NB4 (cell line): ENCODE data around the gene AMFR.

Experiments used
- DNase-seq: peaks from one replicate; pipeline ENCODE4 v3.0.0; 2010; ENCODE audit warnings: low read depth
- H3K4me3 ChIP-seq: one replicate; pipeline ENCODE4 v1.5.1; 2011; ENCODE audit warnings: mild to moderate bottlenecking, low read depth, low read length, moderate library complexity
- MYC ChIP-seq: IDR thresholded peaks from 2 replicates; pipeline ENCODE4 v1.6.1; 2011; ENCODE audit warnings: low read depth, low read length
- POLR2A ChIP-seq: IDR thresholded peaks from 2 replicates; pipeline ENCODE4 v1.6.1; 2011; ENCODE audit warnings: mild to moderate bottlenecking; ENCODE audit not compliant: insufficient read length; ENCODE audit errors: extremely low read depth
- TF ChIP-seq, protein P1 (sequence below): IDR thresholded peaks from 2 replicates; pipeline ENCODE4 v1.6.1; 2011; ENCODE audit warnings: low read depth, low read length
- TF ChIP-seq, protein P2 (sequence below): IDR thresholded peaks from one replicate; pipeline ENCODE4 v1.5.1; 2012; ENCODE audit warnings: low read depth, low read length

The AMFR gene

DNA sequence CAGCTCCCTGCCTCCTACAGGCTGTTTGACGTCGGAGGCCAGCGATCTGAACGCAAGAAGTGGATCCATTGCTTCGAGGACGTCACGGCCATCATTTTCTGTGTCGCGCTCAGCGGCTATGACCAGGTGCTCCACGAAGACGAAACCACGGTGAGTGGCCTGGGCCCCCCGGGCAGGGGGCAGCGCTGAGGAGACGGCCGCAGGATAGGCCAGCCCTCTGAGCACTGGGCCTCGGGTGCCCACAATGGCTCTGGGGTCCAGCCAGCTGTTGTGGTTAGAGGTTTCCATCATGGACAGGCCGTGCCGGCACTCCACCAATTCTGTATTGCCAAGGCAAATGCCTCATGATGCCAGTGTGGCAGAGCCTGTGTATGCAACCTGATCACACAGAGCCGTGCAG, 88.6 kb downstream of the AMFR start:
- TF ChIP-seq POLR2A: no peak
- TF ChIP-seq, protein P1, sequence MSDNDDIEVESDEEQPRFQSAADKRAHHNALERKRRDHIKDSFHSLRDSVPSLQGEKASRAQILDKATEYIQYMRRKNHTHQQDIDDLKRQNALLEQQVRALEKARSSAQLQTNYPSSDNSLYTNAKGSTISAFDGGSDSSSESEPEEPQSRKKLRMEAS: no peak
- TF ChIP-seq MYC: no peak
- TF ChIP-seq, protein P2, sequence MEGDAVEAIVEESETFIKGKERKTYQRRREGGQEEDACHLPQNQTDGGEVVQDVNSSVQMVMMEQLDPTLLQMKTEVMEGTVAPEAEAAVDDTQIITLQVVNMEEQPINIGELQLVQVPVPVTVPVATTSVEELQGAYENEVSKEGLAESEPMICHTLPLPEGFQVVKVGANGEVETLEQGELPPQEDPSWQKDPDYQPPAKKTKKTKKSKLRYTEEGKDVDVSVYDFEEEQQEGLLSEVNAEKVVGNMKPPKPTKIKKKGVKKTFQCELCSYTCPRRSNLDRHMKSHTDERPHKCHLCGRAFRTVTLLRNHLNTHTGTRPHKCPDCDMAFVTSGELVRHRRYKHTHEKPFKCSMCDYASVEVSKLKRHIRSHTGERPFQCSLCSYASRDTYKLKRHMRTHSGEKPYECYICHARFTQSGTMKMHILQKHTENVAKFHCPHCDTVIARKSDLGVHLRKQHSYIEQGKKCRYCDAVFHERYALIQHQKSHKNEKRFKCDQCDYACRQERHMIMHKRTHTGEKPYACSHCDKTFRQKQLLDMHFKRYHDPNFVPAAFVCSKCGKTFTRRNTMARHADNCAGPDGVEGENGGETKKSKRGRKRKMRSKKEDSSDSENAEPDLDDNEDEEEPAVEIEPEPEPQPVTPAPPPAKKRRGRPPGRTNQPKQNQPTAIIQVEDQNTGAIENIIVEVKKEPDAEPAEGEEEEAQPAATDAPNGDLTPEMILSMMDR: no peak
- no peak overlapping the region for H3K4me3 ChIP-seq
- no peak for DNase-seq

DNA sequence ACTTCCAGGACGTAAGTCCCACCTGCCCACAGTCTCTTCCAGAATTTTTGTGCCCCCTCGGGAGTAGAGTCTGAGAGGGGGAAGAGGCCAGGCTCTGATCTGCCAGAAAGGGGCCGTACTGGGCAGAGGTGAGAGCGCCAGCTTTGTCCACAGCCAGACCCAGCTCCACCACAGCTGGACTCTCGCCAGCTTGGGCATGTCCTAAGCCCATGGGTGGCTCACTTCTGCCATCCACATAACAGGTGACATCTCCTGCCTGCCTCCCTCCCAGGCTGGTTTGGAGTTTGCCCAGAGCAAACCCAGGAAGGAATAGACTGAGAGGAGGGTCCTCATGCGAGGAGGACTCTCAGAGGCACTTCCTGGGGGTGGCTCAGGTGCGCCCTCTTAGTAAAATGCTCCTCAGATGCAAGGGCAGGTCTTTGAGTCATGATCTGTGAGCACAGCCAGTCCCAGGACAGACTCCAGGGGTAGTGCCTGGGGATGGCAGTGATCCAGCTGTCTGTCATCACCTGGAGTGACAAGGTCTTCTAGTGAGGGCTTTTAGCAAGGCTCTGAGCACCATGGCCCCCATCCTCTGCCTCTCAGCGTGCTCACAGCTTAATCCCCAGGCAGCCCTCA, 89.2 kb downstream of the AMFR start:
- TF ChIP-seq MYC (no peak), POLR2A (no peak)
- TF ChIP-seq, protein P2: no peak
- TF ChIP-seq, protein P1: no peak
- DNase-seq: no peak
- no peak overlapping the region for H3K4me3 ChIP-seq

DNA sequence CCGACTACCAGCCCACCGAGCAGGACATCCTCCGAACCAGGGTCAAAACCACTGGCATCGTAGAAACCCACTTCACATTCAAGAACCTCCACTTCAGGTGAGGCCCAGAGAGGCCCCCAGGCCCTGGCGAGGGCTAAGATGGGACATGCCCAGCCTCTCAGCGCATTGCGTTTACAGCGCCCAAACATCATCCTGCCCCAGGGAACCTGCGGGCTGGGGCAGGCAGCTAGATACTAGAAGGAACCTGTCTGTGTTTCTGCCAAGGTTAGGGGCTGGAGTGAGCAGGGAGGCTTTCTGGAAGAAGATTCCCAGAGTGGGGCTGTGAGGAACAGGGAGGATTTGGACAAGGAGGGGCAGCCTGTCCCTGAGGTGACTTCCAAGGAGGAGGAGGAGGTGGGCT, 90.6 kb downstream of the AMFR start:
- H3K4me3 ChIP-seq: no peak overlapping the region
- no peak for DNase-seq
- TF ChIP-seq, protein P2: no peak
- TF ChIP-seq, protein P1: no peak

DNA sequence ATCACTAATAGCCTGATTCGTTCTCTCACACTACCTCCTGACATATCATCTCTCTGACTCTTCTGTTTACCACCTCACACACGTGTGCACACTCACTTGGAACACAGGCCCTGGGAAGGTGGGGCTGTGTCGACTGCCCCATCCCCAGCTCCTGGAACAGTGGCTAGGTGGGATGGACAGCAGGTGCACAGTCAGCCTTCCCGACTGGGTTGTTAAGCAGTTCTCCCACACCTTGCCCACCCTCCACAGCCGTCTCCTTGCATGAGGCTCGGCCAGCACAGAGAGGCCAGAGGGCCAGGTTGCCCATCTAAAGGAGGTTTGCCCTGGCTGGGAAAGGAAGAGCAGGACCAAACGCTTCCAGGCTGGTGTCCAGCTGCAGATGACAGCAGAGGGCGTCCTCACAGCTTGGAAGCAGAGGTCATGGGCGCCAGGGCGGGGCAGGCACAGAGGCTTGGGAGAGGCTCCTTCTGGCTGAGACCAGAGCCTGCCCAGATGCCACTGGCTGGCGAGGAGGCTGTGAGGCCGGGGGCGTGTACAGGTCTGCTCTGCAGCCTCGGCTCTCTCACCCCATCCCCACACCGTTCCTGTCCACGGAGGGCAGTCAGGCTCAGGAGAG, 92.8 kb downstream of the AMFR start:
- DNase-seq: peak; percentile 42
- no peak overlapping the region for H3K4me3 ChIP-seq
- TF ChIP-seq, protein P2: peak; percentile 9
- TF ChIP-seq, protein P1: no peak

DNA sequence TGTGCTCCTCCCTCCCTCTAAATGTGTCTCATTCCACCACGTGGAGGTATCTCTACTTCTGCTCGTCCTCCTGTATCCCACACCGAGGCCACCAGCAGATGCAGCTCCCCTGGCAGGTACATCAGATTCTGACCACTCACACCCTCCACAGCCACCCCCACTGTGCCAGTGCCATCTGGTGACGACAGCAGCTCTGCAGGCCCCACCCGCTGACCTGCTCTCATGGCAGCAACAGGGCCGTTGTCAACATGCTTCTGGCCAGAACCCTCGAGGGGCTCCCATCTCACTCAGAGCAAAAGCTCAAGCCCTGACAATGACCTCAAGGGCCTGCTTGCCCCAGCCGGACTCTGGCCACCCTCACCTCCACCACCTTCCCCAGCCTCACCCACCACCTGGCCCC, 93.4 kb downstream of the AMFR start:
- TF ChIP-seq, protein P1: no peak
- H3K4me3 ChIP-seq: no peak overlapping the region
- DNase-seq: no peak

DNA sequence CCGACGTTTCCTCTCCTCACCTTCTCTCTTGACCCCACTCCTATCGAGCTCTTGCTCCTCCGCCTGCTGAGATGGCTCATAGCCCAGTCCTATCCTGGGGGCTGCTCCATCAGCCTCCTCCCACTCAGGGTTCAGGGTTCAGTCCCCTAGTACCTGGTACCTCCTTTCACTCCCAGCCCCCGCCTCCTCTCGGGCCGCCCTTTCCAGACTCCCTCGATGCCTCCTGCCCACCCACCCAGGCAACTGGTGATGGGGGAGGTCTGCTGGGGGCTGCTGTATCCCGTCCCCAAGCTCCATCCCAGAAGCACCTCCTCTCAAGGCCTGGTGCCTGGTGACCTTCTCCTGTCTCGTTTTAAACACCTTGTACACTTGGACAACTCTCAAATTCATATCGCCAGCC, 93.9 kb downstream of the AMFR start:
- TF ChIP-seq, protein P2: no peak
- TF ChIP-seq MYC: no peak
- TF ChIP-seq, protein P1: no peak
- TF ChIP-seq POLR2A: no peak
- no peak for DNase-seq

More for the DNA sequence above, 93.9 kb downstream of the AMFR start:
- no peak overlapping the region for H3K4me3 ChIP-seq
